GM12873 (cell line): Measurements from ENCODE around the gene SHISA9.

Experiments used
- TF ChIP-seq, protein P1 (sequence below): IDR thresholded peaks from 2 replicates; pipeline ENCODE4 v1.5.1; 2012; ENCODE audit warnings: low read depth, mild to moderate bottlenecking, moderate library complexity, low read length, control low read depth; ENCODE audit not compliant: insufficient read depth; ENCODE audit errors: missing control alignments

The SHISA9 gene

DNA sequence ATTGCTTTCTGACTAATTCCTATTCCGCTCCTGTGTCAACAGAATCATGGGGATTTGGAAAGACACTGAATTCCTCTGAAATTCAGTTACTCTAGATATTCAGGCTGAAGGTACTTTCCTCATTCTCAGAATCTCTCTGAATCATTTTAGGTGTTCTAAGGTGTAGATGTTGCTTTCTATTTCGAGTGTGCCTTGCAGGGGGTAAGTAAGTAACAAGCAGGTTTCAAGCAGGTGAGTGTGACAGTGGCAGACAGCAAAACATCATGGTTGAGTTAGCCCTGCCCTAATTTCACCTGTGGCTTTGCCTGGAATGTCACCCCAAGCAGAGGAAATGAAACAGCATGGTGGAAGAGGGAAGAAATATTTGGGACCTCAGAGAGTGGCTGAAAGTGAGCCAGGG lies 75.1 kb downstream of the SHISA9 start:
- TF ChIP-seq, protein P1, sequence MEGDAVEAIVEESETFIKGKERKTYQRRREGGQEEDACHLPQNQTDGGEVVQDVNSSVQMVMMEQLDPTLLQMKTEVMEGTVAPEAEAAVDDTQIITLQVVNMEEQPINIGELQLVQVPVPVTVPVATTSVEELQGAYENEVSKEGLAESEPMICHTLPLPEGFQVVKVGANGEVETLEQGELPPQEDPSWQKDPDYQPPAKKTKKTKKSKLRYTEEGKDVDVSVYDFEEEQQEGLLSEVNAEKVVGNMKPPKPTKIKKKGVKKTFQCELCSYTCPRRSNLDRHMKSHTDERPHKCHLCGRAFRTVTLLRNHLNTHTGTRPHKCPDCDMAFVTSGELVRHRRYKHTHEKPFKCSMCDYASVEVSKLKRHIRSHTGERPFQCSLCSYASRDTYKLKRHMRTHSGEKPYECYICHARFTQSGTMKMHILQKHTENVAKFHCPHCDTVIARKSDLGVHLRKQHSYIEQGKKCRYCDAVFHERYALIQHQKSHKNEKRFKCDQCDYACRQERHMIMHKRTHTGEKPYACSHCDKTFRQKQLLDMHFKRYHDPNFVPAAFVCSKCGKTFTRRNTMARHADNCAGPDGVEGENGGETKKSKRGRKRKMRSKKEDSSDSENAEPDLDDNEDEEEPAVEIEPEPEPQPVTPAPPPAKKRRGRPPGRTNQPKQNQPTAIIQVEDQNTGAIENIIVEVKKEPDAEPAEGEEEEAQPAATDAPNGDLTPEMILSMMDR, result no peak

DNA sequence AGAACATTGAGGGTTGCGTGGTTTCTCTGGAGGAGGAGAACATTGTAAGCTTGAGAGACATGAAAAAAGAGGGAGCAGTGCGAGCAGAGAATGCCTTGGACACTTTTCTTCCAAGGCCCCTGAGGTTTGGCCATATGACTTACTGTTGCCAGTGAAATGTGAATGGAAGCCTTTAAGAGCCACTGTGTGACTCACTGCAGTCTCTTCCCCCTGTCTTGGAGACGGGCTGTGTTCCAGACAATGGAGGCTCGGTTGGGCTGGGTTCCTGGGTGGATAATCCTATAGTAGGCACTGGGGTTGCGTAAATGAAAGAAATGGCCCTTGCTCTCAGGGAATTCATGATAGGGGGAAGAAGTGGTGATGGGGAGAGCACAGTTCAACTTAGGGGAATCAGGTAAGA lies 75.5 kb downstream of the SHISA9 start:
- TF ChIP-seq, protein P1, result no peak

DNA sequence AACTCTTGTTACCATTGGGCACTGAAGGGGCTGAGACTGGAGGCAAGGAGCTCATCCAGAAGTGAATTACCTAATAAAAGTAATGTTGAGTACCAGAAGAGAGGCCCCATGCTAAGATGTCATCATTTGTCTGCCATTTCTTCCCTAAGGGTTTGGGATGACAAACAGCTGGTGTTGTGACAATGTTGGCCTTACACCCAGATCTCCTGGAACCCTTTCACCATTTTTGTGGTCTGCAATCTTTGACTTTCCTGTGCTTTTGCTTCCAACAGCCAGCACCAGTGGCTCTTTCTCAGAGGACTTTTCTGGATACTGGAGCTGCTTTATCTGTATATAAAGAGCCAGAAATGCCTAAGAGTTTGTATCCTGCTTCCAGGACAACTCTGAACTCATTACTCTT lies 84.1 kb downstream of the SHISA9 start:
- TF ChIP-seq, protein P1, result no peak

DNA sequence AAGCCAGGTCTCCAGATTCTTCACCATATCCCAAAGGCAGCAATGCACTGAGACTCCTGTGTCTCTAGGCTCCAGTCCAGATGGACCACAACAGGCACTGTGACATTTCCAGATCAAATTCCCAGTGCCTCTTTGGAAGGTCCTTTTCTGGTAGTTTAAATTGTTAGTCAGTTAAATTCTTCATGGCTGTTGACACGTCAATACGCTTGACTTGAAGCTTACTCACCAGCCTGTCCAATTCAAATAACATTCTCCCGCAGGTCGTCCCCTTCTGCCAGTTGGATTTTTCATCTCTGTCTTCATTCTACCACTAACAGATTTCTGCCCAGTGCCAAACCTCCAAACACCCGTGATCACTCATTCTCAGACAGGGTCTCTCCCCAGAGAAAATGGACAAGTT lies 86.7 kb downstream of the SHISA9 start:
- TF ChIP-seq, protein P1, result no peak

DNA sequence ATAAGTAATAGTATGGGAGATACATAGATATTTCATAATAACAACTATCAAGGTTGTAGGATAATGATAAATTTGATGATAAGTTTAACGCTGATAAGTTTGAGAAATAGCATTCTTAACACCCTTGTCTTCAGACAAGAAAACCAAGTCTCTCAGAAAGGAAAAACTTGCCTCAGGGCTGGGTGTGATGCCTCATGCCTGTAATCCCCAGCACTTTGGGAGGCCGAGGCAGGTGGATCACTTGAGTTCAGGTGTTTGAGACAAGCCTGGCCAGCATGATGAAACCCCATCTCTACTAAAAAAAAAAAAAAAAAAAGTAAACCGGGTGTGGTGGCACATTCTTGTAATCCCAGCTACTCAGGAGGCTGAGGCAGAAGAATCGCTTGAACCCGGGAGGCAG lies 90.7 kb downstream of the SHISA9 start:
- TF ChIP-seq, protein P1, result no peak

DNA sequence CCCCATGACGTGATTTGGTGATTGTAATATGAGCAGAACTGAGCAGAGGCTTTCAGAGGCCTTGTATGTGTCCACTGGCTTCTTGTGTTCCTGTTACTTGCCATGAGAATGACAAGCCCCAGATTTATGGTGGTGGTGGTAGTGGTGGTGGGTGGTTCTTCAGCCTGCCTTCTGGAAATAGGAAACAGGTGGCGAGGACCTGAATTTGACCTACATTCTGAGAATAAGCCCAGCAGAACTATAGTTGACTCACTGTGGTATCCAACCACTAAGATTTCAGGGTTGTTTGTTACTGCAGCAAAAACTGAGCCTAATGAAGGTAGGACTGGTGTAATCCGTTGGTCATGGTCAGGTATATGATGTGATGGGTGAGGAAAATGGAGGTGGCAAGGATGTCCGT lies 93.0 kb downstream of the SHISA9 start:
- TF ChIP-seq, protein P1, result no peak

DNA sequence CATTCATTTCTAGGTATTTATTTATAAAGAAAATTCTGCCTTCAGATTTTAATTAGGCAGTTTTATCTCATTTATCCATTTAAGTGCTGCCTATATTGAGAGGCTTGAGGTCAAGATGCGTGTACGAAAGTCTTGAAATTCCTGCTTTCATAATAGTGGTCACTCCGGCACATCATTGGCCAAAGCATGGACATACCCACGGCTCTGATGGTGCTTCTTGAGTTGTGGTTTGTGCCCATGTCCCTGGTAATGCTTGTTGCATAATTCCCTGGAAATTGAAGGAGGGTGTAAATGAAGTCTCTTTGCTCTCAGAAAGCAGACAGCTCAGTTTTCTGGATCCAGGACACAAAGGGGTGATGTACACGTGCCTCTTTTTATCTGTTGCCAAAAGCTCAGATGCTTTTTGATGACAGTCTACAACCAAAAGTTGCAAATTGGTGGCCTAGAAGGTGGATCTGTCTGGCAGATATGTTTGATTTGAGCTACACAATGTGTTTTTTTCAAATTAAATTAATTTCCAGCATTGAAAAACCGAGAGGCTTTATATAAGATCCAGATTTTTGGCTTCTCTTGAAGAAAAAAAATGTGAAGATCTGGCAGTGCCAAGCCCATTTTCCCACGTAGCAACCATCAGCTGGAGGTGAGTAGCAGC lies 94.4 kb downstream of the SHISA9 start:
- TF ChIP-seq, protein P1, result no peak
